Lung (tissue), 12 donors: ENCODE data around the gene MYO1F. TPM values are rescaled to one million over a fixed set of nuclear protein-coding genes. Genes with fewer than 3 reads are reported as not detected.

ENCODE experiments used
- ATAC-seq: fragments of 200-7000 bp; cut with Tn5 transposase; one replicate; pipeline ENCODE4 v1.9.1; 2020; ENCODE audit warnings: moderate number of reproducible peaks; ENCODE audit not compliant: insufficient read depth, low FRiP score
- DNase-seq, 3 donors: peaks; one replicate each; pipeline ENCODE4 v3.0.0-alpha.2; 2013 to 2017
- H3K27ac ChIP-seq, 2 donors: one replicate each; pipeline ENCODE4 v1.5.1; 2013; ENCODE audit warnings: mild to moderate bottlenecking in 2 of 2, moderate library complexity in 2 of 2, control low read depth in 1 of 2, inconsistent platforms in 1 of 2, low read depth in 1 of 2, low read length in 1 of 2
- H3K27me3 ChIP-seq, 3 donors: one replicate each; pipeline ENCODE4 v1.5.1; 2013; ENCODE audit warnings: low read length in 2 of 3; ENCODE audit not compliant: control insufficient read depth in 3 of 3, insufficient read depth in 3 of 3
- H3K36me3 ChIP-seq, 4 donors: one replicate each; pipeline ENCODE4 v1.5.1; 2013; ENCODE audit warnings: low read length in 4 of 4, mild to moderate bottlenecking in 1 of 4, moderate library complexity in 1 of 4; ENCODE audit not compliant: control insufficient read depth in 4 of 4, insufficient read depth in 4 of 4
- H3K4me1 ChIP-seq, 5 donors: one replicate each; pipeline ENCODE4 v1.5.1; 2013; ENCODE audit warnings: low read length in 5 of 5, mild to moderate bottlenecking in 2 of 5, moderate library complexity in 1 of 5; ENCODE audit not compliant: control insufficient read depth in 5 of 5, insufficient read depth in 5 of 5
- H3K4me3 ChIP-seq: one replicate; pipeline ENCODE4 v1.5.1; 2013; ENCODE audit warnings: mild to moderate bottlenecking, control low read depth, moderate library complexity
- H3K9ac ChIP-seq, 2 donors: one replicate each; pipeline ENCODE4 v1.5.1; 2013; ENCODE audit warnings: low read length in 2 of 2, control low read depth in 1 of 2; ENCODE audit not compliant: insufficient read depth in 1 of 2
- H3K9me3 ChIP-seq, 4 donors: one replicate each; pipeline ENCODE4 v1.5.1; 2013; ENCODE audit warnings: low read length in 3 of 4, mild to moderate bottlenecking in 1 of 4, moderate library complexity in 1 of 4; ENCODE audit not compliant: control insufficient read depth in 4 of 4, insufficient read depth in 3 of 4
- WGBS, 2 donors: extraction: QIAGEN DNeasy Blood & Tissue Kit; methylation state at CpG; one replicate each; pipeline ENCODE4 v1.1.7; 2013; 5-methylcytosine and 5-hydroxymethylcytosine counted together
- polyA plus RNA-seq, 2 donors: library from polyadenylated mRNA; stranded (reverse); fragments of 200-250 nt; gene quantifications; one replicate each; pipeline ENCODE4 v1.2.1, GENCODE V29; 2013
- total RNA-seq, 2 donors: library from RNA; depleted of rRNA in 1 of 2; stranded (reverse); fragments of >200 nt in 1 of 2; gene quantifications; one replicate each; pipeline ENCODE4 v1.2.1, GENCODE V29; 2014 to 2021
- TF ChIP-seq, protein P1 (sequence below): IDR thresholded peaks from 2 replicates; pipeline ENCODE4 v1.5.1; 2012; ENCODE audit warnings: mild to moderate bottlenecking; ENCODE audit errors: control extremely low read depth, extremely low read depth
- donor health status: control.
- donor health status: control.
- donor health status: Bipolar disorder and iron deficiency.
- donor health status: healthy.
- donor health status: DM: yes; HTN: yes; CAD: no.

Gene MYO1F
- total and polyA plus RNA-seq, 4 donors: 23.4 to 127 (median 73.2) TPM

DNA sequence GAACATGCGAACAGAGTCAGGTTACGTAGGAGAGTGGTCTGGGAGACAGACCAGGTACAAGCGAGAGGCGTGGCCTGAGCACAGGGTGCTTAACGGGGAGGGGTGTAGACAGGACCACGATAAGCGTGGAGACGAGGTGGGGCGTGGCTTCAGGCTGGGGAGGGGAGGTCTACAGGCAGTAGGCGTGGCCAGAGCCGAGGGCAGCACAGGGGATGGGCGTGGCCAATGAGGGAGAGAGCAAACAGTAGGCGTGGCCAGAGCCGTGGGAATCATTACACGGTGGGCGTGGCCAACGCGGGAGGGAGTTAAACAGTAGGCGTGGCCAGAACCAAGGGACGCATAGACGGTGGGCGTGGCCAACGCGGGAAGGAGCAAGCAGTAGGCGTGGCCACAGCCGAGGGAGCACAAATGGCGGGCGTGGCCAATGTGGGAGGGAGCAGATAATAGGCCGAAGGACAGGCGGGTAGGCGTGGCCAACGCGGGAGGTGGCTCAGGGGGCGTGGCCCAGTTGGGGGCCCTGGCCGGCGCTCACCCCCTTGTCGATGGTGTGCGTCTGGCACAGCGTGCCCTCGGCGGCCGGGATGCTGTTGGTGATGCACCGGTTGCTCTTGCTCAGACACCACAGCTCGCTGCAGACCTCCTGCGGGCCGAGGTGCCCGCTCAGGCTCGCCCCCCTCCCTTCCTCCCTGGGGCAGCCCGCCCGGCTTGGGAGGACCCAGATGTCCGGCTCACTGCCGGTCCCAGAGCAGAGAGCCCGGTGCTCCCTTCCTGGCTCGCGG, 15.2 kb upstream of the MYO1F start:
- TF ChIP-seq, protein P1, sequence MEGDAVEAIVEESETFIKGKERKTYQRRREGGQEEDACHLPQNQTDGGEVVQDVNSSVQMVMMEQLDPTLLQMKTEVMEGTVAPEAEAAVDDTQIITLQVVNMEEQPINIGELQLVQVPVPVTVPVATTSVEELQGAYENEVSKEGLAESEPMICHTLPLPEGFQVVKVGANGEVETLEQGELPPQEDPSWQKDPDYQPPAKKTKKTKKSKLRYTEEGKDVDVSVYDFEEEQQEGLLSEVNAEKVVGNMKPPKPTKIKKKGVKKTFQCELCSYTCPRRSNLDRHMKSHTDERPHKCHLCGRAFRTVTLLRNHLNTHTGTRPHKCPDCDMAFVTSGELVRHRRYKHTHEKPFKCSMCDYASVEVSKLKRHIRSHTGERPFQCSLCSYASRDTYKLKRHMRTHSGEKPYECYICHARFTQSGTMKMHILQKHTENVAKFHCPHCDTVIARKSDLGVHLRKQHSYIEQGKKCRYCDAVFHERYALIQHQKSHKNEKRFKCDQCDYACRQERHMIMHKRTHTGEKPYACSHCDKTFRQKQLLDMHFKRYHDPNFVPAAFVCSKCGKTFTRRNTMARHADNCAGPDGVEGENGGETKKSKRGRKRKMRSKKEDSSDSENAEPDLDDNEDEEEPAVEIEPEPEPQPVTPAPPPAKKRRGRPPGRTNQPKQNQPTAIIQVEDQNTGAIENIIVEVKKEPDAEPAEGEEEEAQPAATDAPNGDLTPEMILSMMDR: no peak
- Histone ChIP-seq H3K9me3 (peaks cover 0 to 16% (median 0%) of the 10 kb centered on the region in 4 donors), H3K9ac (peak overlapping the region in 1 of 2 donors; percentile 49), H3K4me1 (peaks cover 0 to 12% (median 5%) of the 10 kb centered on the region in 5 donors), H3K27me3 (no peaks in the 10 kb centered on the region), H3K4me3 (no peak overlapping the region), H3K36me3 (peaks cover 0 to 22% (median 8%) of the 10 kb centered on the region in 4 donors), H3K27ac (no peak overlapping the region)
- 1 to 4% methylated on average over 46 to 55 of the region's 55 CpGs for WGBS, 2 donors
- ATAC-seq (peak; percentile 82), DNase-seq (peak; percentile 91 to 94 (median 92))

DNA sequence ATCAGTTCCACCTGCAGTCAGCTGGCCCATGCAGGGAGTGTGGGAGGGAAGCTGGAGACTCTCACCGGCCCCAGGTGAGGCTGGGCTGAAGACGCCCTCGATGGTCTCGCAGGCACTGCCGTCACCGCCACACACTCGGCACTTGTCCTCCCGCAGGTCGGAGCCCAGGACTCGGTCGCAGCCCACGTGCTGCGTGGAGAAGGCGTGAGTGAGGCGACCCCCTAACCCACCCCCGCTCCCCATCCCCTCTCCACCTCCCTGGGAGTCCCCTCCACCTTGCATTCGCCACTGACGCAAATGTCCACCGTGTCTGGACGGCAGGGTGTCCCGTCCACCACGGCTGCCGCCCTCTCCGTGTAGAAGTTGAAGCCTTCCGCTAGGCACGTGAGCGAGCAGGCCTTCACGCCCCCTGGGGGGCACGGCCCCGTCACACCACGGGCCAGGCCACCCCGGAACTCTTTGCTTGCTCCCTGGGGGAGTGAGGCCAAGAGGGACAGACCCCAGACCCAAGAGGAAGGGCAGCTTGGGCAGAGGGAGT, 12.0 kb upstream of the MYO1F start:
- WGBS, 2 donors: 91 to 95% methylated on average over 32 of the region's 32 CpGs
- DNase-seq (no peak), ATAC-seq (no peak)
- H3K36me3 ChIP-seq: peaks cover 0 to 12% (median 1%) of the 10 kb centered on the region in 4 donors
- TF ChIP-seq, protein P1: no peak
- H3K4me3 ChIP-seq: no peak overlapping the region
- H3K9ac ChIP-seq: no peak overlapping the region
- H3K27me3 ChIP-seq: no peaks in the 10 kb centered on the region
- H3K4me1 ChIP-seq: peaks cover 0 to 12% (median 5%) of the 10 kb centered on the region in 5 donors
- H3K9me3 ChIP-seq: peaks cover 0 to 7% (median 0%) of the 10 kb centered on the region in 4 donors
- no peak overlapping the region for H3K27ac ChIP-seq

DNA sequence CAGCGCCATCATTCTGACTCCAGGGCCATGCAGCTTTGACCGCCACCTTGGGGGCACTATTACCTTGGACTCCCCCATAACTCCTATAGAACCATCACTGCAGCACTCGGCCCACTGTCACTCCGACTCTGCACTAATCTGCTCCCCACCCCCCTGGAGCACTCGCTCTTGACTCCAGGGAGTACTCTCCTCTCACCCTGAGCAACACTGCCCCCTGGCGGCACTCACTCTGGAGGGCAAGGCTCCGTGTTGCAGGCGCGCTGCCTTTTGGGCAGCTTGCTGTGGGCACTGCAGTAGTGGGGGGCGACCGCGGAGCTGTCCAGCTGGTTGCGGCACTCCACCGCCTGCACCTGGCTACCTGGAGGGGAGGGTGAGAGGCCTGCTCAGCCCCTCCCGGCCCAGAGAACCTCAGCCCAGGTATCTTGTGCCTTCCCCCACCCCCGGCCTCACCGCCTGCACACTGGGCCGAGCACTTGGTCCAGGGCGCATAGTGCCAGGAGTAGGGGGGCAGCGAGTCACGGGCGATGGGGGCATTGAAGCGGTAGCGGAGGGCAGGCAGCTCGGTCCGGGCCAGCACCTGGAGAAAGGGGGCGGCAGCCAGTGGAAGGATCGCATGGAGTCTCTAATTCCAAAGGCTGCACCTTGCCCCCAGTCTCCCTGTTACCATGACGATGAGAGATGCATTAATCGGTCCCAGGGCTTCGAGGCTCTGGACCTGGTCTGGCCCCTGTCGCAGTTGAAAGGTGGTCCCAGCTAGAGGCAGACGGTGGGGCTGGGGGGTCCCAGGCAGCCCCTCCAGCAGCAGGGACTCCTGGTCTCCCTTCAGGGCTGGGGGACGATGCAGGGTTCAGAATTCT, 8.9 kb upstream of the MYO1F start:
- Histone ChIP-seq H3K9ac (no peak overlapping the region), H3K27me3 (no peaks in the 10 kb centered on the region), H3K27ac (no peak overlapping the region), H3K9me3 (no peaks in the 10 kb centered on the region), H3K4me3 (no peak overlapping the region), H3K36me3 (peaks cover 0 to 11% (median 1%) of the 10 kb centered on the region in 4 donors), H3K4me1 (no peaks in the 10 kb centered on the region)
- TF ChIP-seq, protein P1: no peak
- ATAC-seq (peak; percentile 51), DNase-seq (peak in 1 of 3 donors; percentile 44)
- 81 to 88% methylated on average over 34 of the region's 34 CpGs for WGBS, 2 donors
